ENCODE measurements around the gene DUSP6.

DNA sequence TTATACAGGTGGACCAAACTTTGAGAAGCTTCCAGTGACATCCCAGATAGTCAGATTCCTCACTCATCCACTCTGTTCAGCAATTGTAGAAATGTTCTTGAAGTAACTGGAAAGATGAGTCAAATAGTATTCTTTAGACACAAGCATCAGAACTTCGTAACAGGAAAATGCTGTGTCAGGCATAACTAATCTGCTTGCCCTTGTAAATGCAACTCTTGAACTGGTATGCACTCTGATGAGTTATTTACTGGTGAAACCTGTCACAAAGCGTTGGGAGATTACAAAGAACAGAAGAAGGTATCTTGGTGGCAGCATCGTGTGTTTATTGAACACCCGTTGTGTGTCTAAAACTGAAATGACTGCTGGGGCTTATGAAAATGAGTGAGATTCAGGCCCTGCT, 10.8 kb upstream of the DUSP6 start:
- TF ChIP-seq, protein P1, sequence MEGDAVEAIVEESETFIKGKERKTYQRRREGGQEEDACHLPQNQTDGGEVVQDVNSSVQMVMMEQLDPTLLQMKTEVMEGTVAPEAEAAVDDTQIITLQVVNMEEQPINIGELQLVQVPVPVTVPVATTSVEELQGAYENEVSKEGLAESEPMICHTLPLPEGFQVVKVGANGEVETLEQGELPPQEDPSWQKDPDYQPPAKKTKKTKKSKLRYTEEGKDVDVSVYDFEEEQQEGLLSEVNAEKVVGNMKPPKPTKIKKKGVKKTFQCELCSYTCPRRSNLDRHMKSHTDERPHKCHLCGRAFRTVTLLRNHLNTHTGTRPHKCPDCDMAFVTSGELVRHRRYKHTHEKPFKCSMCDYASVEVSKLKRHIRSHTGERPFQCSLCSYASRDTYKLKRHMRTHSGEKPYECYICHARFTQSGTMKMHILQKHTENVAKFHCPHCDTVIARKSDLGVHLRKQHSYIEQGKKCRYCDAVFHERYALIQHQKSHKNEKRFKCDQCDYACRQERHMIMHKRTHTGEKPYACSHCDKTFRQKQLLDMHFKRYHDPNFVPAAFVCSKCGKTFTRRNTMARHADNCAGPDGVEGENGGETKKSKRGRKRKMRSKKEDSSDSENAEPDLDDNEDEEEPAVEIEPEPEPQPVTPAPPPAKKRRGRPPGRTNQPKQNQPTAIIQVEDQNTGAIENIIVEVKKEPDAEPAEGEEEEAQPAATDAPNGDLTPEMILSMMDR (IDR thresholded peaks at IDR 0.05): no peak
- TF ChIP-seq POLR2A (IDR thresholded peaks at IDR 0.05): no peak

Data from Peyer's patch (tissue), 4 donors.